ENCODE results near the gene MMP3.
"Not testable (repeated sequence)": the region's sequence is repeated elsewhere in the genome, so short reads cannot be mapped to it uniquely, and the experiment has no call there.

Gene MMP3

GRCh38 chr11:102843489-102843888 lies at the start of gene MMP3:
Gene MMP3, minus strand, starts transcription at chr11:102843609. Its CDS starts 63 bp downstream, at chr11:102843546.
- no peak for DNase-seq

GRCh38 chr11:102891736-102892135 lies 48.3 kb upstream of the MMP3 start:
- no peak for DNase-seq

GRCh38 chr11:102886999-102887398 lies 43.6 kb upstream of the MMP3 start:
- DNase-seq = peak in 1 of 2 donors; percentile 6

GRCh38 chr11:102883141-102883540 lies 39.7 kb upstream of the MMP3 start:
- DNase-seq = peak in 1 of 2 donors; percentile 22

GRCh38 chr11:102882389-102883024 lies 39.1 kb upstream of the MMP3 start:
- DNase-seq = peak; percentile 83 to 97

- DNase-seq = peak in 1 of 2 donors; percentile 32
These were observed 36.4 kb upstream of the MMP3 start for GRCh38 chr11:102879801-102880200.

- no peak for DNase-seq
These were observed 35.2 kb upstream of the MMP3 start for GRCh38 chr11:102878595-102878994.

GRCh38 chr11:102874852-102875251 lies 31.4 kb upstream of the MMP3 start, which contains the start of gene MMP12:
Gene MMP12, minus strand, starts transcription at chr11:102874982. Its CDS starts 45 bp downstream, at chr11:102874937.
- no peak for DNase-seq

- DNase-seq = not testable (repeated sequence)
These were observed 26.1 kb upstream of the MMP3 start for GRCh38 chr11:102869354-102869964.

GRCh38 chr11:102868339-102868738 lies 24.9 kb upstream of the MMP3 start:
- DNase-seq = no peak

GRCh38 chr11:102864724-102865123 lies 21.3 kb upstream of the MMP3 start:
- DNase-seq = no peak

- no peak for DNase-seq
These were observed 10.5 kb upstream of the MMP3 start for GRCh38 chr11:102853956-102854355.

GRCh38 chr11:102853055-102853454 lies 9.6 kb upstream of the MMP3 start:
- no peak for DNase-seq

GRCh38 chr11:102850973-102851745 lies 7.8 kb upstream of the MMP3 start:
- no peak for DNase-seq

- DNase-seq = no peak
These were observed 5.9 kb upstream of the MMP3 start for GRCh38 chr11:102849311-102849710.

GRCh38 chr11:102846292-102846691 lies 2.9 kb upstream of the MMP3 start:
- DNase-seq = no peak

GRCh38 chr11:102842930-102843329 lies 479 bp downstream of the MMP3 start:
- DNase-seq = no peak

GRCh38 chr11:102840018-102840417 lies 3.4 kb downstream of the MMP3 start:
- no peak for DNase-seq

- no peak for DNase-seq
These were observed 5.8 kb downstream of the MMP3 start for GRCh38 chr11:102837646-102838045.

GRCh38 chr11:102837156-102837555 lies 6.3 kb downstream of the MMP3 start:
- DNase-seq = no peak

- DNase-seq = no peak
These were observed 7.0 kb downstream of the MMP3 start for GRCh38 chr11:102836290-102836875.

- DNase-seq = no peak
These were observed 9.7 kb downstream of the MMP3 start for GRCh38 chr11:102833731-102834130.

- no peak for DNase-seq
These were observed 10.8 kb downstream of the MMP3 start for GRCh38 chr11:102832612-102833011.
